GM06990 (cell line): ENCODE measurements around the gene DAZAP1.

Experiments
- DNase-seq: peaks from one replicate; pipeline ENCODE4 v3.0.0-alpha.2; 2011; ENCODE audit not compliant: insufficient read length; ENCODE audit errors: extremely low read depth
- H3K27me3 ChIP-seq: replicated peaks from 2 replicates; pipeline ENCODE4 v1.6.0; 2011; ENCODE audit warnings: low read length; ENCODE audit not compliant: control insufficient read depth, insufficient read depth
- H3K36me3 ChIP-seq: 2 replicates; pipeline ENCODE4 v1.5.1; 2011; ENCODE audit warnings: low read length; ENCODE audit not compliant: control insufficient read depth, insufficient read depth
- H3K4me3 ChIP-seq: replicated peaks from 2 replicates; pipeline ENCODE4 v1.5.1; 2011; ENCODE audit warnings: low read depth, mild to moderate bottlenecking, control low read depth, low read length
- TF ChIP-seq, protein P1 (sequence below): IDR thresholded peaks from 2 replicates; pipeline ENCODE4 v1.5.1; 2011; ENCODE audit warnings: low read length, control low read depth, mild to moderate bottlenecking, inconsistent platforms; ENCODE audit not compliant: insufficient read depth, poor library complexity, severe bottlenecking

Gene DAZAP1

DNA sequence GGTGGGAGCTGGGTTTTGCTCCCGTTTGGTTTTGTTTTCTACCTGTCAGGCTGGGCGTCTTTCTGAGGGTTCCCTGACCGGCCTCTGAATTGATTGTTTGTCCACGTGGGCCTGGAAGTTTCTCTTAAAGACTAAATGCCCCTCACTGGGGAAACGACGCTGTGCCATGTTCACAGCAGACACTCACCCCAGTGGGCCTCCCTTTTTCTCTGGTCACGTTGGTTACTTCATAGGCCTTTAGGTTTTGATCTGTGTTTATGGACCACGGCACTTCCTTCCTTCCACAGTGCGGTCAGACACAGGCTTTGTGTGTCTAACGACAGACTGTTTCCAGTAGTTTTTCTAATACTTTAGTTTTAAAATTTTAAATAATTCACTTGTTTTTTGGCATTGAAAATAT lies 43.8 kb upstream of the DAZAP1 start:
- Histone ChIP-seq H3K4me3 (no peak overlapping the region), H3K36me3 (peaks cover 23% of the 10 kb centered on the region)
- TF ChIP-seq, protein P1, sequence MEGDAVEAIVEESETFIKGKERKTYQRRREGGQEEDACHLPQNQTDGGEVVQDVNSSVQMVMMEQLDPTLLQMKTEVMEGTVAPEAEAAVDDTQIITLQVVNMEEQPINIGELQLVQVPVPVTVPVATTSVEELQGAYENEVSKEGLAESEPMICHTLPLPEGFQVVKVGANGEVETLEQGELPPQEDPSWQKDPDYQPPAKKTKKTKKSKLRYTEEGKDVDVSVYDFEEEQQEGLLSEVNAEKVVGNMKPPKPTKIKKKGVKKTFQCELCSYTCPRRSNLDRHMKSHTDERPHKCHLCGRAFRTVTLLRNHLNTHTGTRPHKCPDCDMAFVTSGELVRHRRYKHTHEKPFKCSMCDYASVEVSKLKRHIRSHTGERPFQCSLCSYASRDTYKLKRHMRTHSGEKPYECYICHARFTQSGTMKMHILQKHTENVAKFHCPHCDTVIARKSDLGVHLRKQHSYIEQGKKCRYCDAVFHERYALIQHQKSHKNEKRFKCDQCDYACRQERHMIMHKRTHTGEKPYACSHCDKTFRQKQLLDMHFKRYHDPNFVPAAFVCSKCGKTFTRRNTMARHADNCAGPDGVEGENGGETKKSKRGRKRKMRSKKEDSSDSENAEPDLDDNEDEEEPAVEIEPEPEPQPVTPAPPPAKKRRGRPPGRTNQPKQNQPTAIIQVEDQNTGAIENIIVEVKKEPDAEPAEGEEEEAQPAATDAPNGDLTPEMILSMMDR: no peak

DNA sequence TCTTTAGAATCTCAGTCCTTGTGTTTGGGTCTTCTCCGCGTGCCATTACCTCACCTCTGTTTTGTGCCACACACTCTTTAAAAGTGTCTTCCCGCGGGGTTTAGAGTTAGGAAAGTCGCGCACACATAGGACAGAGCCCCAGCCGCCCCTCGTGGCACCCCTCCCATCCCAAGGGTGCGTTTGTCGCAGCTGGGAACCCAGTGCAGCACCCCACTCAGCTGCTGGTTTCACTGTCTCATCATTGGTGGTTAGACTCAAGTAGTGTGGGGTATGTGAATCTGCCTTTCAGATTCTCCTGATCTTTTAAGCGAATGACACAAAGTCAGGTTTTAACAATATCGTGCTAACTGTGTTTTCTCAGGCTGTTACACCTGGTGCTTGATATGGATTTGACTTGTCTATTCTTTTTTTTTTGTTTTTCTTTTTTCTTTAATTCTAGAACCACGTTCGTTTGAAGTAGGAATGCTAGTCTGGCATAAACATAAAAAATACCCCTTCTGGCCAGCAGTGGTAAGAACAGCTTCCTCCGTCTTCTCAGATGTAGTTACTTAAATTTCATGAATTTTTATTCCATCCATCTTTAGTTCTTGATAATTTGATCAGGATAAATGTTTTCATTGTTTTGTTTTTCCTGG lies 43.2 kb upstream of the DAZAP1 start:
- Histone ChIP-seq H3K4me3 (no peak overlapping the region), H3K27me3 (no peaks in the 10 kb centered on the region), H3K36me3 (peaks cover 19% of the 10 kb centered on the region)
- TF ChIP-seq, protein P1: peak; percentile 21
- DNase-seq: no peak

More for the DNA sequence above, 43.8 kb upstream of the DAZAP1 start:
- no peak for DNase-seq
- H3K27me3 ChIP-seq: no peaks in the 10 kb centered on the region

DNA sequence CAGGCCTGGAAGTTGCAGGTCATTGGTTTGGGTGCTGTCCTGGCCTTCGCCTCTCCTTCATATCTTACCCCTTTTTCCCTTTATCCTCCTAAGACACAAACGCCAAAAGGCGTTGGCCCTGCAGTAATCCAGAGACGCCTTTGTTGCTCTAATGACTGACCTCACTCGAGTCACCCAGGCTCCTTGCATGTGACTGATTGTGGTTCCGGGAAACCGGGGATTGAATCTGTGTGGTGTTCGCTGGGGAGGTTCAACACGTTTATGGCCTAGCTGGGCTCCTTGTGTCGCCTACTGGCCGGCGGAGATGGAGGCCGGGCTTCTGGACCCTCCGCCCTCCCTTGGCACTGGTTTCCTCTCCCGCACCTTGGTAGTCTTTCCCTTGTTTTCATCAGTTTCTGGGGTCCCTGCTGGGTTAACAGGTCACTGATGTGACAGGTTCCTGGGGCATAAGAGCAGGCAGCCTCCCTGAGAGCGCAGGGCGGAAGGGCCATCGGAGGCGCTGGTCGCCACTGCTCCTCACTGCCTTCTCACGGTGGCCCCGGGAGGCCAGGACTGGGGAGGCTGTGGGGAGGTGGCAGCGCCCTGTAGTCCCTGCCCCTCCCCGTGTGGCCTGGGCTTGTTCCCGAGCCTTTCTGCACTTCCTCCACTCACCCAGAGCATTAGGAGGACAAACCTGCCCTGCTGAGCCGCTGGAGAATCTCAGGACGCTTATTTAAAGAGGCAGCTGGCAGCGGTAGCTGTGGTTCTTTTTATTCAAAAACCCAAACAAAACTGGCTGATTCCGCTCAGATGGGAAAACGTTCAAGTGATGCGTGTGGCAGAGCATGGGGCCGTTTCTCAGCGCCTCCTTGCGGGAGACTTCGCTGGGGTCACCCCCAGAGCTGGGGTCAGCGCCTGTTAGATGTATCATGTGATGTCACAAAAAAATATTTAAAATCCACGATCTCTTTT lies 41.8 kb upstream of the DAZAP1 start:
- TF ChIP-seq, protein P1: no peak
- Histone ChIP-seq H3K4me3 (no peak overlapping the region), H3K27me3 (no peaks in the 10 kb centered on the region)

DNA sequence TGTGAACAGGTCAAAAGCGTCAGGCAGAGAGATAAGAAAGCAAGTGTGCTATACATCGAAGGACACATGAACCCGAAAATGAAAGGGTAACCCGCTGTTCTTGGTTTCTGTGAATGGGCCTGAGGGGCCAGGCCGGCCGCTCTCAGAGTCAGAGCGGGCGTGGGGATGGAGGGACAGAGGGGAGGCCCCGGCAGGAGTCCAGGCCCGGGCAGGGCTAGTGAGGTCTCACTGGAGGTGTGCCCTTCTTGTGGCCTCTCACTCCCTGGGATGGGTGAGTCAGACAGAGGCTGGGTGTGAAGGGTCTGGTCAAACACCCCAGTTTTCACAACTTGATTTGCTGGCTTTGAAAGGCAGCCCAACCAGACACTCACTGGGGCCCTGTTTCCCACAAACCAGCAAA lies 41.1 kb upstream of the DAZAP1 start:
- no peak for DNase-seq
- TF ChIP-seq, protein P1: no peak
- H3K36me3 ChIP-seq: peaks cover 20% of the 10 kb centered on the region
- no peak overlapping the region for H3K4me3 ChIP-seq
- no peaks in the 10 kb centered on the region for H3K27me3 ChIP-seq

More for the DNA sequence above, 41.8 kb upstream of the DAZAP1 start:
- DNase-seq: no peak
- H3K36me3 ChIP-seq: peaks cover 18% of the 10 kb centered on the region

DNA sequence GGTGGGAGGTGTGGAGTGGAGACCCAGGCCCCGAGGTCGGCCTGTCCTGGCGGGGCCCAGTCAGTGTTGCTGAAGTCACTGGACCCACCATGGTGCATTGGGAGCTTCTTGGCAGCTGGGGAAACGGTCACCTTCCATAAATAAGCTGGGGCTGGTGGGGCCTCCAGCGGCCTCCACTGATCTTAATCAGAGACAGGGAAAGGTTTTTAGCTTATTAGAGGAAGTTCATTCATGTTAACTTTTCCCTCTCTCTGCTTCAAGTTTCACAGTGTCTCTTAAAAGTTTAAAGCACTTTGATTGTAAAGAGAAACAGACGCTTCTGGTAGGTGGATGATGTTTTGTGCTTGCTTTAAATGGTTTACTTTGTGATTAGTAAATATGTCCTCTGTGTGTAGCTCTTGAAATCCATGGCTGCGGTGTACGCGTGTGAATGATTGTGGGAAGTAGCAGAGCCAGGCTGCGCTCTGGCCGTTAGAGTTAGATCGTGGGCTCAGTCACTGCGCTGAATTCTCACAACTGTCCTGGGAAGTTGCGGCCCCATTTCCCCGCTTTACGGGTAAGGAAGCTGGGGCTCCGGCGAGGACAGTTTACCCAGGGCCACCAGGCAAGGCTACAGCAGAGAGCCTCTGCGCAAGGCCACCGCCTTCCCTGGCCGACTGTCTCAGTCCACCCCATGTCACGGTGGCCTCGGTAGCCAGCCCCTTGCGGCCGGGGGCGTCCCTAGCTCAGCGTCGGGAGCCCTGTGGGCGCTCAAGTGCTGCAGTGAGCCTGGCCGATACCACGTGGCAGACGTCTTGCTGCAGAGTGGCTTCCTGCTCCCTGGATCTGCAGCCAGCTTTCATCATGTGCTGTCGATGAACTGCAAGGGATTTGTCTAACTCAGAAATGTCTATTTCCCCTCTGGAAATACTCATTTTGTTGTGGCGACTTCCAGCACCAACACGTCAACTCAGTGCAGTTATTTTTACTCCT lies 40.2 kb upstream of the DAZAP1 start:
- Histone ChIP-seq H3K27me3 (no peaks in the 10 kb centered on the region), H3K36me3 (peaks cover 19% of the 10 kb centered on the region), H3K4me3 (no peak overlapping the region)
- DNase-seq: no peak
- TF ChIP-seq, protein P1: no peak
